NCI-H345 treated with DMSO at 0.1 percent for 48 hours (cell line): ENCODE data around the gene EEIG1.

Experiments
- DNase-seq: peaks from one replicate; lab custom pipeline; 2025; ENCODE audit not compliant: unreplicated experiment; lab: John Stamatoyannopoulos, UW

The EEIG1 gene

GRCh38 chr9:127961155-127961490 is 19.7 kb downstream of the EEIG1 start:
- DNase-seq = no peak

GRCh38 chr9:127960410-127961154 is 20.2 kb downstream of the EEIG1 start:
- peak; percentile 59 for DNase-seq

GRCh38 chr9:127959841-127960409 is 20.9 kb downstream of the EEIG1 start:
- DNase-seq = no peak

GRCh38 chr9:127959398-127959797 is 21.4 kb downstream of the EEIG1 start:
- DNase-seq = no peak

GRCh38 chr9:127958728-127959127 is 22.1 kb downstream of the EEIG1 start:
- no peak for DNase-seq

GRCh38 chr9:127955294-127956015 is 25.3 kb downstream of the EEIG1 start:
- peak; percentile 97 for DNase-seq

- no peak for DNase-seq
These were observed 25.9 kb downstream of the EEIG1 start for GRCh38 chr9:127954831-127955293.

- peak; percentile 15 for DNase-seq
These were observed 26.9 kb downstream of the EEIG1 start for GRCh38 chr9:127953768-127954505.

GRCh38 chr9:127953154-127953553 is 27.6 kb downstream of the EEIG1 start:
- DNase-seq = no peak

- DNase-seq = no peak
These were observed 30.1 kb downstream of the EEIG1 start for GRCh38 chr9:127950513-127951289.

- DNase-seq = no peak
These were observed 30.8 kb downstream of the EEIG1 start for GRCh38 chr9:127949827-127950512.

GRCh38 chr9:127947841-127948710 is 32.7 kb downstream of the EEIG1 start:
- no peak for DNase-seq

- DNase-seq = no peak
These were observed 34.1 kb downstream of the EEIG1 start for GRCh38 chr9:127946728-127947127.

- DNase-seq = no peak
These were observed 34.8 kb downstream of the EEIG1 start for GRCh38 chr9:127945942-127946341.

- no peak for DNase-seq
These were observed 35.5 kb downstream of the EEIG1 start for GRCh38 chr9:127945338-127945737.

- no peak for DNase-seq
These were observed 36.1 kb downstream of the EEIG1 start for GRCh38 chr9:127944586-127945218.

- peak; percentile 82 for DNase-seq
These were observed 37.1 kb downstream of the EEIG1 start for GRCh38 chr9:127943731-127944144.

- no peak for DNase-seq
These were observed 37.7 kb downstream of the EEIG1 start for GRCh38 chr9:127943011-127943662.
